ENCODE results near the gene PSMA2.

GRCh38 chr7:42934291-42934690 lies 2.3 kb upstream of the PSMA2 start:
- TF ChIP-seq CTCF (optimal IDR thresholded peaks at IDR 0.05 in 1 of 3, IDR thresholded peaks at IDR 0.05 in 1 of 3, conservative IDR thresholded peaks at IDR 0.05 in 1 of 3; ENCODE audit: extremely low read depth in 1 of 3, insufficient read depth in 2 of 3, low read length in 3 of 3) (no peak), EZH2 (IDR thresholded peaks at IDR 0.05; ENCODE audit: low read length) (no peak)
